T-helper 1 cell (primary cell): ENCODE results near the gene B9D2.

Source experiments
- DNase-seq, 5 donors: peaks; one replicate each; pipeline ENCODE4 v3.0.0-alpha.2; 2012 to 2020

Gene B9D2

DNA sequence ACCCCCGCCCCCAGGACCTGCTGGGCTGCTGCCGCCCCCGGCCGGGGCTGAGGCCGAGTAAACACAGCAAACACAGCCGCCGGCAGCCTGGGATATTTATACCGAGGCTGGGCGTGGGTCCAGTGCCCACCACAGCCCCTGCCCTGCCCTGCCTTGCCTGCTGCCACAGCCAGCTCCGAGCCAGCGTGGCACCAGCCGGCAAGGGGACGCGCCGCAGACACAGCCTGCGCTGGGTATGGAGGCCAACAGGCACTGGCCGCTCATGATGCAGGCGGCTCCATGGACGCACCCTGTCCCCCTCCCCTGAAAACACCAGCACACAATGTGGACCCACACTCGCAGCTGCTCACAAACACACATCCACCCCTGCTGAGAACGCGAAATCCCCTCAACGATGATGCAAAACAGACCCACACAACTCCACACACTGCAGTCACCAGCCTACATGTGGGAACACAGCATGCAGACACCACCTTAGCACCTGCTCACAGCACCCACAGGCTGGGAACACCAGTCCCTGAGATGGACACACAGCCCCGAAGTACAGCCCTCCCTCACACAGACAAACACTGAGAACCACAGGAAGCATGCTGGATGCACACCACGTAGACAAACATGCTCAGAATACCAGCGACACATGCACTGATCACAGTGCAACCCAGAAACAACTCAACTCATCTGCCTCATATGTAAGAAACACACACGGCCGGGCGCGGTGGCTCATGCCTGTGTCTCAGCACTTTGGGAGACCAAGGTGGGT is 37.8 kb downstream of the B9D2 start:
- DNase-seq = peak in 1 of 5 donors; percentile 39

DNA sequence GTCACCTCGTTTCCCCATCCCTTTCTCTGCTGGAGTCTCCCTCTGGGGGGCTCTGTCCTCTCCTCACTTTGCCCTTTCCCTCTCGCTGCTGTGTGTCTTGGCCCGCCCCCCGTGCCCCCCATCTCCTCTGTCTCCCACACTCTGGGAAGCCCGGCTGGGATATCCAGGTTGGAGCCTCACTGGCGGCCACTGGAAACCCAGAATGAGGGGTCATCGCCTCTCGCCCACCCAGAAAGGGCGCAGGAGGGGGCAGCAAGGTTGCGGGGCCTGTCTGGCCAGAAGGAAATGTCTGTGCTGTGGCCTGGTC is 38.4 kb downstream of the B9D2 start:
- DNase-seq = no peak

DNA sequence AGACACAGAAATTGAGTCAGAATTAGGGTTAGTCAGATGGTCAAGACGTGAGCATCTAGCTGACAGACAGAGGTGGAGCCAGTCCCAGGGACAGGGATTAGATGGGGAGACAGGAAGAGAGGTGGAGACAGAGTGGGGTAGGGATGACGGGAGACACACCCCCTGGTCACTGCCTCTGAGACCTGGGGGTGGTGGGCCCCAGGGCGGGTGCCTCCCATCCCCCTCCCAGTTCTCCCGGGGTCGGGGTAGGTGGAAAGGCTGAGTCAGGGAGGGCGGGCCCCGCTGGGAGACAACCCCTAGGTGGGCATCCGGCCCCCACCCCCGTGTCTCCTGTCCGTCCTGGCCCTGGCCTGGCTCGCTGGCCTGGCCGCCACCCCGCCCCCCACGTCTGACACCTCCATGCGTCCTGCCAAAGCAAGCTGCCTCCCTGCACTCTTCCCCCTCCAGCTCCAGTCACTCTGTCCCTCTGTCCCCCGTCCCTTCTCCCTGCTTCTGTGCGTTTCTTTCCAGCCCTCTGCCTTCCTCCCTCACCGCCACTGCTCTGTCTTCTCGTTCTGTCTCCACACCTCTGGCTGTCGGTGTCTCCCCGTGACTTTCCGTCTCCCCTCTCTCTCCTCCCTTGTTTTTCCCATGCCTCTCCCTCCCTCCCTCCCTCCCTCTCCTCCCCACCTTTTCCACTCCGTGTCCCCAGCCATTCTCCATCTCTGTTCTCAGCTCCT is 38.9 kb downstream of the B9D2 start:
- DNase-seq = no peak

DNA sequence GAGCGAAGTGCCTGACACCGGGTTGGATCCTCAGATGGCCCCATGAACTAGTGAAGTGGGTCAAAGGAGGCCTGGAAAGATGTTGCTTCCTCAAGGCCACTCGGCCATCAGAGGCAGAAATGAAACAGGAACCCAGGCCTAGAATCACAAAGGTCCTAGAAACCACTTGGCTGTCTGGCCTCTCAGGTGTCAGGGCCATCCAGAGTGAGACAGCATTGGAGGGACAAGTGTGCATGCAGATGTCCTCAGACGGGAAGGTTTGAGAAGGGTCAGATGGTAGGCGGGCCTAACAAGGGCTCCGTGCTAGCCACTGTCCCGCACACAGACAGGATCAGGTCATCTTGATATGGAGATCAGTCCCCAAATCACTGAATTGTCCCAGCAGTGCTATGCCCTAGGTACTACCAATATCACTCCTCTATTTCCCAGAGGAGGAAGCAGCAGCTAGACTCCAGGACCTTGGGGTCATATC is 39.7 kb downstream of the B9D2 start:
- DNase-seq = no peak

DNA sequence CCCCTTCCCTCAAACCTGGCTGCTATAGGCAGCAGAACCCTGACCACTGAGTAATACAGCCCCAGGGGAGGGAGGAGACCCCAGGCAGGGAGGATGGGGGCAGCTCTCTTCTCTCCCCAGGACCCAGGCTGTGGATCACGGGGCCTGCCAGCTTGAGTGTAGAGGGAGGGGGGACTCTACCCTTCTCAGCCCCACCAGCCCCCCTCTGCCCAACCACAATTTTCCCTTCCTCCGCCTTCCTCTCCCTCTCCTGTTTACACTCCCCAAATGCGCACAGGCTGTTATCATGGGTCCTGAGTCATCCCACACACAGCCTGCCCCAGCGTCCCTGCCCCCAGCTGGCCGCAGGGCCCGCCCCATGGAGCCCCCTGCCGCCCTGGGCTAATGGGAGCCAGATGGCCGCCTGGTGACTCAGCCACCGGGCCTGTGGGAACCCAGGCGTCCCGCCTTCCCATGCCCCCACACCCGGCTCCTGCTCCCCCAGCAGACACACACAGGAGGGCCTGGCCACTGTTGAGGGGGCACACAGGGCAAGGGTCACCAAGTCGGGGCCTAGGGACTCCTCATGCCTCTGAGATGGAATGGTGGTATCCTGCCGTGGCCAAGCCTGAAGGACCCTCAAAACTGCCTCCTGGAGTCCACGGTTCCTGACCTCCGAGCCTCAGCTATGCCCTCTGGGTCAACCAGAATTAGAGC is 40.4 kb downstream of the B9D2 start:
- DNase-seq = no peak

DNA sequence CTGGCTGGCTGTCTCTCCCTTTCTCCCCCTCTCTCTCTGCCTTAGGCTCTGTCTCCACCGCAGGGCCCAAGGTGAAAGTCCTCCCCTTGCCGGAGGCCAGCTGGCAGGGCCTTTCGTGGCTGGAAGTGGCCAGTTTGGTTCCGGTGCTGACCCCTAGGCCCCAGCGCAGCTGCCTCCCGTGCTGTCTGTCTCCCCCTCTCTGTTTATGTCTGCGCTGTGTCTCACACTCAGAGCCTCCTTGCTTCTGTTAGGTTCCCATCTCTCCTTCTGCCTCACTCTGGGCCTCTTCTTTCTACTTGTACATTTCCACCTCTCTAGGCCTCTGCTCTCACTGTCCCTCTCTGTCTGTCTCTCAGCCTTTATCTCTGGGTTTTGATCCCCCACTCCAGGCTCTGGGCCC is 40.9 kb downstream of the B9D2 start:
- DNase-seq = no peak

DNA sequence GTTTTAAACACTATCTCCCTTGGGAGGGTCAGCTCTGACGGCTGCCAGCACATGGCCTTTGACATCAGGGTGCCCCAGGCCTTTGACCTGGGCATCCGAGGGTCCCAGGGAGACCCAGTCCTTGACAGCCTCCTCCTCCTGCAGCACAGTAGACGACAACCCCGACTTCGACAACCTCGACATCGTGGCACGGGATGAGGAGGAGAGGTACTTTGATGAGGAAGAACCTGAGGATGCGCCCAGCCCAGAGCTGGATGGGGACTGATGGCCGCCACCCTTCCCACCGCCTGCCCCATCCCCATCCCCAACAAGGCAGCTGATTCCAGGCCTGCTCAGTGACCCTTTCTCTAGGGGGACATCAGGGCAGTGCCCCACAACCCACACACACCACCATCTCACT is 41.5 kb downstream of the B9D2 start:
- no peak for DNase-seq

DNA sequence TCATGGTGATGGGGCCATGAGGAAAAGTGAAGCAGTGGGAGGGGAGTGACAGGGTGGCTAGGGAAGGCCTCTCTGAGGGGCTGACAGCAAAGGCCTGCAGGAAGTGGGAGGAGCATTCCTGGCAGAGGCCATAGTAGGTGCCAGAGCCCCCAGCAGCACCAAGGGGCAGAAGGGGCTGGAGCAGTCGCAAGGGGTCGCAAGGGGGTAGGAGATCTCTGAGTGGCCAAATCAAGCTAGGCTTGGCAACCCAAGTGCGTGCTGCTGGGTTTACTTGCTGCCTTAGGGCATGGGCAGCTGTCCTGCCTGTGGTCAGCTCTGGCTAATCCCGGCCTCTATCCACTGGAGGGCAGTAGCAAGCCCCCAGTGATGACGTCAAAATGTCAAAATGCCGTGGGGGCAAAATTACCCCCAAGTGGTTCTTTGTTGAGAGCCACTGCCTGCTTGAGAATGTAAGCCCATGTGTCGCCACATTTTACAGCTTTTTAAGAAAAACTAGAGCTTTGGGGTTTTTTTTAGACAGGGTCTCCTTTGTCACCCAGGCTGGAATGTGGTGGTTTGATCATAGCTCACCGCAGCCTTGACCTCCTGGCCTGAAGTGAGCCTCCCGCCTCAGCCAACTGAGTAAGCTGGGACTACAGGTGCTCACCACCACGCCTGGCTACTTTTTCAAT is 42.2 kb downstream of the B9D2 start:
- no peak for DNase-seq

DNA sequence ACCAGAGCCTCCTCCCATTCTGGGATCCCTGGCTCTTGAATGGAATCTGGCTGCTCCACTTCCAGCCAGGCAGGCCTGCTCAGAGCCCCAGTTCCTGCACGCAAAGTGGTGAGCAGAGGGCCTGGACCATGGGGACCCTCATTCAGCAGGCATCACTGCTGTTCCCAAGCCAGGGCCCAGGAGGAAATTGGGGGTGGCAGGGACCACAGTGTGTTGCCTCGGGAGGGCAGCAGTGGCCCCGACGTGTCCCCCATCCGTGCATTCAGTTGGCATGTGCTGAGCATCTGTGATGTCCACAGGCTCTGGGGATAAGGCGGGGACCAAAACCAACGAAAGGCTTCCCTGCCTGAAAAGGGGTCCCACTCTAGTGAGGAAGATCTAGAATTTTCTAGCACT is 42.7 kb downstream of the B9D2 start:
- no peak for DNase-seq

DNA sequence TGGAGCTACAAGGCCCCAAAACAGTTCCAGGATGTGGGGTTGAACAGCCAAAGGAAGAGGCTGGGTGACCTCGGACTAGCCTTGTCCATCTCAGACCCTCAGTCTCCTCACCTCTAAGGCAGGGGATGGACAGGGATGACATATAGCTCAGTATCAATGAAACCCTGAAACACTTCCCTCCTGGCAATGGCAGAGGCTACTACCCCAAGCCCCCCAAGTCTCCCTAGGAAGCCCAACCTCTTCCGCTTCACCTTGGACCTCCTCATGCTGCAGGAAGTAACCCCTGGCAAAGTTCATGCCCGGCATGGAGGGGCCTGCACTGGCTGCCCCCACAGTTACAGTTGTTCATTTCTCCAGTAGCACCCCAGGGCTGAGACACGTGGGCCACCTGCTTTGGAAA is 43.4 kb downstream of the B9D2 start:
- DNase-seq = no peak

DNA sequence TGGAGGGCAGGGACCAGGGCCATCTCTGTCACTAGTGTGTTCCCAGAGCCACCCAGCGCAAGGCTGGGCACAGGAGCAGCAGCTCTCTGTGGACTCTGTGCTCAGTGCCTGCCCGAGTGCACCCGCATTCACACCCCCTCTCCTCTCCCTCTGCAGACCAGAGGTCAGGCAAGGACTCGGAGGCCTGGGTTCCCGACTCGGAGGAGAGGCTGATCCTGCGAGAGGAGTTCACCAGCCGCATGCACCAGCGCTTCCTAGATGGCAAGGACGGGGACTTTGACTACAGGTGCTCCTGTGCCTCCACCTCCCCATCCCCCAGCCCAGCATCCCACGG is 43.8 kb downstream of the B9D2 start:
- DNase-seq = no peak

DNA sequence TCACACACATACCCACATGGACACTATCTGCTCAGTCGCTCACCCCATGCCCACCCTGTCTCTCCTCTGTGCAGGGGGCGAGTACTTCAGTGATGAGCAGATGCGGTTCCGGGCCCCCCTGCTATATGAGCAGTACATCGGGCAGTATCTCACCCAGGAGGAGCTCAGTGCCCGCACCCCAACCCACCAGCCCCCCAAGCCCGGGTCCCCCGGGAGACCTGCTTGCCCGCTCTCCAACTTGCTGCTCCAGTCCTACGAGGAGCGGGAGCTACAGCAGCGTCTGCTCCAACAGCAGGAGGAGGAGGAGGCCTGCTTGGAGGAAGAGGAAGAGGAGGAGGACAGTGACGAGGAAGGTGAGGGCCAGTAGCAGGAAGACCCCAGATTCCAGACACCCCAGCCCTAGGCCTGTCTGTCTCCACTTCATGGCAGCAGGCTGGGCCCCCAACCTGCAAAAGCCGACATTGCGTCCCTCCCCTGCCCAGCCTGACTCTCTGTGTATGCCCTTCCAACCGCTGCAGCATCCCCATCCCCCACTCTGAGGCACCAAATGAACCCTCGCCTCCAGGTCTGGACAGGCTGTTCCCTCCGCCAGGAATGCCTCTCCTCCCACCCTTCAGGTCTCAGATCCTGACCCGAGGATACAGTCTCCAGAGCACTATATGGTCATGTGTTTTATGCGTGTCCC is 44.3 kb downstream of the B9D2 start:
- no peak for DNase-seq

DNA sequence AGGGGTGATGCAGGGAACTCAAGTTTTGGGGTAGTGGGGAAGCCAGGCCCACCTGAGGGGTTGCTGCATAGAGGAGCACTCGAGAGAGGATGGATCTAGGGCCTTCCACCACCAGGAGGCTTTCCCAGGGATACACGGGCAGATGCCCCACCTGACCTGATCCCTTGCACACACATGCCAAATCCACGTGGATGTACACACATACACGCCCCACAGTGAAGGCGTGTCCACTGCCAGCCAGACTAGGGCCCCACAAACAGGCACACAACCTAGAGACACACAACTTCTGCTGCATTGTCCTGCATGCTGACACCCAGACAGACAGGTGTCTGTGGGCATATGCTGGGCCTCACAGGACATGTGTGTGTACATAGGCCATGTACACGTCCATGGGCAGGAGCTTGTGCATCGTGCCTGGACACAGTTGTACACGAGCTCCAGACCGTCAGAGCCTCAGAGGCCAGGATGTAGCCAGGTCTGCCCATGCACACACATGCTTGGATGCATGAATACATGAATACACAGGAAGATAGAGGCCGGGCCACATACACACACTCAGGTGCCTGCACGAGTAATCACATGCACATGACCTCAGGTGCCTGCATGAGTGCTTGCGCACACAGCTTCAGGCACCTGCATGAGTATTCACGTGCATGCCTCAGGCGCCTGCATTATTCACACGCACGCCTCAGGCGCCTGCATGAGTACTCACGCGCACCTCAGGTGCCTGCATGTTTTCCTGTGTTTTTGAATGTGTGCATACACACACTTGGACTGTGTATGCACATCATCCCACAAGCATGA is 45.1 kb downstream of the B9D2 start:
- no peak for DNase-seq

DNA sequence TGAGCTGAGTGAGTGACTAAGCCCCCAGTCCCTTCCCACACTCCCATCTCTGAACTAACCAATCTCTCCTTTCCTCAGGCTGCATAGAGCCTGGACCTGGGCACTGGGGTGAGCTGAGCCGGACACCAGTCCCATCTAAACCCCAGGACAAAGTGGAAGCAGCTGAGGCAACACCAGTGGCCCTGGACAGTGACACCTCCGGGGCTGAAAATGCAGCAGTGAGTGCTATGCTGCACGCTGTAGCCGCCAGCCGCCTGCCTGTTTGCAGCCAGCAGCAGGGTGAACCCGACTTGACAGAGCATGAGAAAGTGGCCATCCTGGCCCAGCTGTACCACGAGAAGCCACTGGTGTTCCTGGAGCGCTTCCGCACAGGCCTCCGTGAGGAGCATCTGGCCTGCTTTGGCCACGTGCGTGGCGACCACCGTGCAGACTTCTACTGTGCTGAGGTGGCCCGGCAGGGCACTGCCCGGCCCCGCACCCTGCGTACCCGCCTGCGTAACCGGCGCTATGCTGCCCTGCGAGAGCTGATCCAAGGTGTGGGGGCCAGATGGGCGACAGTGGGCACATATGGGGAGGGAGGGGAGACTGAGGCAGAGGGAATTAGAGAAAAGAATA is 47.5 kb downstream of the B9D2 start:
- DNase-seq = no peak

DNA sequence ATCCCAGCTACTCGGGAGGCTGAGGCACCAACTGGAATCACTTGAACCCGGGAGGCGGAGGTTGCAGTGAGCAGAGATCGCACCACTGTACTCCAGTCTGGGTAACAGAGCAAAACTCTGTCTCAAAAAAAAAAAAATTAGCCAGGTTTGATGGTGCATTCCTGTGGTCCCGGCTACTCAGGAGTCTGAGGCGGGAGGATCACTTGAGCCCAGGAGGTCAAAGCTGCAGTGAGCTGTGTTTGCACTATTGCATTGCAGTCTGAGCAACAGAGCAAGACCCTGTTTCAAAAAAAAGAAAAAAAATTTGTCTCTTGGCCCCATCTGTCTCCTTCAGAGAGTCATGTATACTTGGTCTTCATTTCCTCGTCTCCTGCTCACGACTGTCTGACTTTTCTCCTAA is 52.3 kb downstream of the B9D2 start:
- no peak for DNase-seq

DNA sequence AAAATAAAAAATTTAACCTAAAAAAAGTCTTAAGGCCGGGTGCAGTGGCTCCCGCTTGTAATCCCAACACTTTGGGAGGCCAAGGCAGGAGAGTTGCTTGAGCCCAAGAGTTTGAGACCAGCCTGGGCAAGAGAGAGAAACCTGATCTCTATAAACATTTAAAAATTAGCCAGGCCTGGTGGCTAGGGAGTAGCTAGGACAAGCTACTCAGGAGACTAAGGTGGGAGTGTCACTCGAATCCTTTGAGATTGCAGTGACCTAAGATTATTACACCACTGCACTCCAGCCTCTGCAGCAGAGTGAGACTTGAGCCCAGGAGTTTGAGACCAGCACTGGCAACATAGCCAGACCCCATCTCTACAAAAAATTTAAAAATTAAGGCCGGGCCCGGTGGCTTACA is 52.9 kb downstream of the B9D2 start:
- no peak for DNase-seq

DNA sequence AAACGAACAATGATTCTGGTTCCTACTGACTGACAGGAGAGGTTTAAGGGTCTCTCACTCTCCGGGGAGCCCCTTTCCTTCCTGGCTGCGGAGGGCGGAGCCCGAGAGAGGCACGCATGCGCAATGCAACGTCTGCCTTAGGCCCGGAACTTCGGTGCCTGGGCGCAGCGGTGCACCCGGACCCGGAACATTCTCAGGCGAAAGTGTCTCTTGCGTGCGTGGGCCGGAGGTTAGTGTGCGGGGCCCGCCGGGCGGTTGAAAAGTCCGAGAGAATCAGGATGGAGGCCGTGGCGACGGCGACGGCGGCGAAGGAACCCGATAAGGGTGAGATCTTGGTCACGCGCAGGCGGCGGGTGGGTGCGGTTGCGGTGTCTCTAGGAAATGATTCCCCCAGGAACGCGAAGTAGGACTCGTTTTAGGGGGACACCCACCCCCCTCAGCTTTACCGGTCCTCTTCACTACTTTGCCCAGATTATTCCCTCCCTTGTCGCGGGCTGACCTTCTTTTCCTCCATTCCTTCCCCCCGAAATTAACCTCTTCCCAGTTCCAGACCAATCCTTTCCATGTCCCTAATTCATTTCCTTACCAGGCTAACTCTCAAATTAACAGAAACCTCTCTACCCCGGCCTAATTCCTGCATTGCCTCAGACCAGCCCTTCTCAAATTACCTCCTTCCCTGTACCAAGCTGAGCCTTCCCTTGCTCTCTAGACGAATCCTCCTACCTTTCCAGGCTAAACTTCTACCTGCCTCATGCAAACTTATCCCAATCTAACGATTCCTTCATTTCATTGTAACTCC is 53.7 kb downstream of the B9D2 start, which contains the start of gene CCDC97:
CCDC97 (plus strand) TSS at position 140 of the 799 bp plus-strand sequence; CDS start at position 279, 139 bp downstream.
- peak; percentile 78 to 90 (median 85) for DNase-seq

DNA sequence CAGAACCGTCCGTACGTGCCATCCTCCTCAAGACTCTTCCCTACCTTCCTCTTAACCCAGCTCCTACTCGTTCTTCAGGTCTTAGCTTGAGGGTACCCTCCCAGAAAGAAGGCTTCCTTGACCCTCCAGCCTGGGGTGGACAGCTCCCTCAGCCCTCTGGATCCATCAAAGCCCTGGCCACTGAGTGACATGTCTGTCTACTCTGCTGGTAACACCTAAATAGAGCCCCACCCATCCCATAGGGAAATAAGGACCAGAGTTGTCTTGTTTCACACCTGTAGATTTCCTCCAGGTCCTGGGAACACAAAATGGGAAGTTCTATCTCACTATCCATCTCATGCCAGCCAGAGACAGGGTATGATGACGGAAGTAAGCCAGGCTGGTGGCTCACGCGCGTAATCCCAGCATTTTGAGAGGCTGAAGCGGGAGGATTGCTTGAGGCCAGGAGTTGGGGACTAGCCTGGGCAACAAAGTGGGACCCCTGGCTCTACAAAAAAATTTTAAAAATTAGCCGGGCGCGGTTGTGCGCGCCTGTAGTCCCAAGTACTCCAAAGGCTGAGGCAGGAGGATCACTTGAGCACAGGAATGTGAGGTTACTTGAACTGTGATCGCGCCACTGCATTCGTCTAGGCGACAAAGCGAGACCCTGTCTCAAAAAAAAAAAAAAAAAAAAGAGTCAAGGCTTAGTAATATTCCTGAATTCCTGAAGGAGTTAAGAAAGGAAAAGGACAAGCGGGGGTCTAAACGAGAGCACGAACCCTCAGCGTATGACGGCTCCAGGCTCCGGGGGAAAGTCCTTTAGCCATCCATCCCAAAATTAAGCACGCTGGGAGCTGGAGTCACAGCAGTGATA is 54.5 kb downstream of the B9D2 start:
- peak in 1 of 5 donors; percentile 47 for DNase-seq

DNA sequence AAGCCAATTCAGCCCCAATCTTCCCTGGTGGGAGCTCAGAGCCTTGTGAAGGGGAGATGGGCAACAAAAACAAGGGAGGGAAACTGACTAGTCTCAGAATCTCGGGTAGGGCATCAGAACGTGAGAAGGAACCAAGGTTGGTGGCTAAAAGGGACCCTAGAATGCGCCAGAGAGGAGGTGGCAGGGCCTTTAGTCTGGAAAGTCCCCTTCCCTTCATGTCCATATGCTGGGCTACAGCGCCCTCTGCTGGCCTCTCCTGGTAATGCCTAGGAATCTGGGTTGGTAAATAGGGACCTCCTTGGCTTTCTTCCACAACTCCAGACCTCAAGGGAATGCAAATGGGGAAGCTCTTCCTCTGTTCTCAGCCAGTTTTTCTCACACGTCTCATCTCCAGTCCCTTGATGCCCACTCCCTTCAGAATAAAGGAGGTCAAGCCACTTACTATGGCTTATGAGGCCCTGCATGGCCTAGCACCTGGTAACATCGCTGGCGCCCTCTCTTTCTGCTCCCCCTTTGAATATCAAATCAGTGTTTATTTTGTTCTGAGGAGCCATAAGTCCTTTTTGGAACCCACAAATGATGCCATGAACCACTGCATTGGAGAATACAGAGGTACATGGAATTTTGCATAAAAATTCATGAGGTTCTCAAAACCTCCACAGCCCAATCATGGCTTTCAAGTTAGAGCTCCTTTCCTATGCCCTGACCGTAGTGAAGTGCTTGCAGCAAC is 55.3 kb downstream of the B9D2 start:
- peak; percentile 79 to 95 (median 86) for DNase-seq
